WERI-Rb-1 (cell line): ENCODE data around the gene AASDHPPT.

ENCODE experiments used
- DNase-seq: peaks from one replicate; pipeline ENCODE4 v3.0.0-alpha.2; 2020
- H3K27ac ChIP-seq: fragments of 250-450 bp; sonication (Bioruptor Pico); 2 replicates; pipeline ENCODE4 v1.5.1; 2020; ENCODE audit warnings: mild to moderate bottlenecking, moderate library complexity
- H3K27me3 ChIP-seq: fragments of 250-450 bp; sonication (Bioruptor Pico); 2 replicates; pipeline ENCODE4 v1.5.1; 2021; ENCODE audit warnings: mild to moderate bottlenecking, low read depth, moderate library complexity; ENCODE audit not compliant: insufficient read depth, severe bottlenecking
- H3K36me3 ChIP-seq: fragments of 250-450 bp; sonication (Bioruptor Pico); 2 replicates; pipeline ENCODE4 v1.5.1; 2020; ENCODE audit warnings: mild to moderate bottlenecking, moderate library complexity
- H3K4me3 ChIP-seq: 2 replicates; pipeline ENCODE4 v1.5.1; 2011; ENCODE audit warnings: low read depth, mild to moderate bottlenecking, control low read depth, low read length
- H3K9me3 ChIP-seq: fragments of 250-450 bp; sonication (Bioruptor Pico); 2 replicates; pipeline ENCODE4 v1.5.1; 2021; ENCODE audit warnings: mild to moderate bottlenecking, moderate library complexity; ENCODE audit not compliant: severe bottlenecking
- CTCF ChIP-seq: IDR thresholded peaks from 2 replicates; pipeline ENCODE4 v1.5.1; 2011; ENCODE audit warnings: low read depth, mild to moderate bottlenecking, control low read depth, inconsistent platforms, low read length

The AASDHPPT gene

DNA sequence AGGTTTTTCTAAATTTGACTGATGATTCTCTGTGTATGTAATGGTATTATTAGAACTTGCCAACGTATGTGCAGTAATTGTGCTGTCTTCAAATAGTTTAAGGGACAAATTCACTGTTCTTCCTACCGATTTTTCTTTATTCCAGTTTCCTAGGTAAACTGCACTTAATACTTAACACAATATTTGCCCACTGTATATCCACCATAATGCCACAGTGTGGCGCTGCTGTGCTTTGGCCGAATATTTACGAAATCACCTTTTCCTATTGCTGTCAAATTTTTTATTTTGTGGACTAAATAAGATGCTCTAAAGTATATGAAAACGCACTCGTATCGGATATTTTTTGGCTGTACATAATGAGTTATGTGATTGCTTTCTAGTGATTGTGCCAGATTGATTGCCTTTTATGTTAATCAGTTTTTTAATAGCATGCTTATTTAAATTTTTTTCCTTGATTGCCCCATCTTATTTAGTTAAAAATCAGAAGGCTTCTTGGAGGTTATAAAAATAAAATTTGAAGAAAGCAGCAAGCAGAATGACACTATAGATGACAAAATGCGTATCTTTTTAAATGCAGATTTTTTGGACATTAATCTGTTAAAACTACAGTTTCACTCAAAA, 10.5 kb downstream of the AASDHPPT start:
- TF ChIP-seq CTCF: peak; percentile 65
- no peaks in the 10 kb centered on the region for H3K27me3 ChIP-seq
- no peaks in the 10 kb centered on the region for H3K9me3 ChIP-seq
- no peak overlapping the region for H3K27ac ChIP-seq
- peak; percentile 22 for DNase-seq
- H3K4me3 ChIP-seq: no peak overlapping the region
- peaks cover 78% of the 10 kb centered on the region for H3K36me3 ChIP-seq

GRCh38 chr11:106088896-106089295, 11.4 kb downstream of the AASDHPPT start:
- Histone ChIP-seq H3K9me3 (no peaks in the 10 kb centered on the region), H3K36me3 (peaks cover 79% of the 10 kb centered on the region), H3K27me3 (no peaks in the 10 kb centered on the region), H3K27ac (no peak overlapping the region), H3K4me3 (no peak overlapping the region)
- no peak for TF ChIP-seq CTCF
- no peak for DNase-seq

DNA sequence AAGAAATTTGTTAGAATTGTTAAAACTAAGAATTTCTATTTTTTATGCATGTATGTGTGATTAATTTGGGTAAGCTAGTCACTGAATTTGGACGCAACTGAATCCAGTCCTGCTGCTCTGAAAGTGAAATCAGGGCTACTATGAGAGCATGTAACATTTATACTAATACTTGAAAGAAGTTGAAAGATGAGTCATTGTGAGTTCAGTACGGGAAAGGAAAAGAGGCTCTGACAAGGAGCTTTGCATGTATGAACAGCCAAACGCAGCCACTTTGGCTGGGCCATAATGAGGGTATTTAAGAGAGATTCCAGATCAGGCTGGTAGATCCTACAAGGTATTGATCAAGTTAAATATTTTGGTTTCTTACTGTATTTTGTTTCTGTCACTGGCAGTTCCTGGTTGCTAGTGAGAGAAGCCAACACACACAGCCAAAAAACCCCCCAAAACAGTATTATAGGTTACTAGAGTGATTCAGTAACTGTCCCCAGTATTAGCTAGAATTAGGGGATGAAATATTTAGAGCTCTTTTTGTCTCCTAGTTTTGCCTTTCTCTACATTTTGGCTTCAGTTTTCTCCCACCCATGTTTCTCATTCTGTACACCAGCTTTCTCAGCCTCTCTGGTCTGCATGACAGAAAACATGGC, 14.1 kb downstream of the AASDHPPT start:
- H3K27ac ChIP-seq: no peak overlapping the region
- TF ChIP-seq CTCF: no peak
- peaks cover 81% of the 10 kb centered on the region for H3K36me3 ChIP-seq
- no peak overlapping the region for H3K4me3 ChIP-seq
- H3K27me3 ChIP-seq: no peaks in the 10 kb centered on the region
- H3K9me3 ChIP-seq: no peaks in the 10 kb centered on the region
- no peak for DNase-seq

DNA sequence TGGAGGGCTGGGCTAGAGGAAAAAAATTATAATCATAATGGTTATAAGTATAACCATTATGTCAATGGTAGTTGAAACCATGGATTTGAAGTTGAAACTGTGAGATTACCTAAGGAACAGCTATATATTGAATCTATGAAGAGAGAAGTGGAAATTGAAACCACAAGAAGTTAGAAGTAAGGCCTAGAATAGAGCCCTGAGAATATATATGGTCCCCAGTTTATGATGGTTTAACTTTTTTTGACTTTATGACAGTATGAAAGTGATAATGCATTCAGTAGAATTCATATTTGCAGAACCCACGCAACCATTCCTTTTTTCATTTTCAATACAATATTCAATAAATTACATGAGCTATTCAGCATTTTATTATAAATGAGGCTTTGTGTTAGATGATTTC, 15.0 kb downstream of the AASDHPPT start:
- no peak for TF ChIP-seq CTCF
- peaks cover 87% of the 10 kb centered on the region for H3K36me3 ChIP-seq

GRCh38 chr11:106098893-106099553, 21.6 kb downstream of the AASDHPPT start:
- Histone ChIP-seq H3K27ac (no peak overlapping the region), H3K36me3 (peaks cover 45% of the 10 kb centered on the region), H3K9me3 (no peaks in the 10 kb centered on the region), H3K4me3 (no peak overlapping the region), H3K27me3 (no peaks in the 10 kb centered on the region)
- TF ChIP-seq CTCF: no peak
- no peak for DNase-seq

More for the DNA sequence above, 15.0 kb downstream of the AASDHPPT start:
- Histone ChIP-seq H3K27ac (no peak overlapping the region), H3K9me3 (no peaks in the 10 kb centered on the region), H3K4me3 (no peak overlapping the region), H3K27me3 (no peaks in the 10 kb centered on the region)
- DNase-seq: no peak
